T-cell (primary cell): ENCODE results near the gene VSTM2B. TPM values are rescaled to one million over a fixed set of nuclear protein-coding genes. Genes with fewer than 3 reads are reported as not detected.

ENCODE experiments used
- ATAC-seq, 4 experiments: fragments of 200-7000 bp in 3 of 4; fragments of 150-1000 bp in 1 of 4; cut with Tn5 transposase; replicated peaks in 1 of 4; 1 replicate in 3 of 4; 2 replicates in 1 of 4; pipeline ENCODE4 v1.10.0; 2021; ENCODE audit warnings: moderate library complexity in 3 of 4, mild to moderate bottlenecking in 2 of 4, moderate number of reproducible peaks in 1 of 4
- CTCF ChIA-PET, 2 donors: fragments of 300-600 bp; sonication (Branson Sonifier 250); formaldehyde crosslinking; loops; one replicate each; lab custom pipeline; 2022; ENCODE audit warnings: antibody characterized with exemption in 2 of 2; lab: Charles Lee
- POLR2A ChIA-PET, 2 donors: fragments of 300-600 bp; sonication (Branson Sonifier 250); formaldehyde crosslinking; loops; one replicate each; lab custom pipeline; 2022; ENCODE audit warnings: antibody characterized with exemption in 2 of 2; lab: Charles Lee
- DNase-seq, 35 experiments: peaks; one replicate each; pipeline versions ENCODE4 v3.0.0 to v3.0.0-alpha.2; 2013 to 2023
- H3K27ac ChIP-seq: one replicate; pipeline ENCODE4 v1.5.1; 2013; ENCODE audit warnings: low read length
- H3K27me3 ChIP-seq, 2 experiments: replicated peaks in 1 of 2; 1 replicate in 1 of 2; 2 replicates in 1 of 2; pipeline versions ENCODE4 v1.6.1 to v1.7.0; 2013; ENCODE audit warnings: low read length in 1 of 2, mixed read lengths in 1 of 2; ENCODE audit not compliant: control insufficient read depth in 2 of 2, insufficient read depth in 2 of 2; ENCODE audit errors: extremely low read depth in 1 of 2
- H3K36me3 ChIP-seq, 2 donors: 1 replicate in 1 of 2; 2 replicates in 1 of 2; pipeline versions ENCODE4 v1.6.1 to v1.7.0; 2013; ENCODE audit warnings: low read length in 1 of 2; ENCODE audit not compliant: control insufficient read depth in 2 of 2, insufficient read depth in 1 of 2; ENCODE audit errors: extremely low read depth in 1 of 2
- H3K4me1 ChIP-seq, 2 experiments: 1 replicate in 1 of 2; 2 replicates in 1 of 2; pipeline versions ENCODE4 v1.6.1 to v1.7.0; 2013; ENCODE audit warnings: low read length in 2 of 2, mixed read lengths in 1 of 2; ENCODE audit not compliant: insufficient read depth in 2 of 2, control insufficient read depth in 1 of 2; ENCODE audit errors: extremely low read depth in 1 of 2
- H3K4me3 ChIP-seq, 2 donors: 1 replicate in 1 of 2; 2 replicates in 1 of 2; pipeline versions ENCODE4 v1.5.1 to v1.7.0; 2013; ENCODE audit warnings: mild to moderate bottlenecking in 2 of 2, low read length in 1 of 2, moderate library complexity in 1 of 2; ENCODE audit not compliant: control insufficient read depth in 1 of 2; ENCODE audit errors: extremely low read depth in 1 of 2
- H3K9me3 ChIP-seq: 2 replicates; pipeline ENCODE4 v1.7.0; 2013
- H3K27ac Mint-ChIP-seq, 2 donors: one replicate each; pipeline ENCODE4 v1.8.0; 2020 to 2021; ENCODE audit warnings: mild to moderate bottlenecking in 2 of 2, mixed read lengths in 2 of 2
- H3K27me3 Mint-ChIP-seq, 2 donors: one replicate each; pipeline ENCODE4 v1.8.0; 2021 to 2022; ENCODE audit warnings: mixed read lengths in 2 of 2
- H3K36me3 Mint-ChIP-seq: one replicate; pipeline ENCODE4 v1.8.0; 2021; ENCODE audit warnings: mixed read lengths
- H3K4me1 Mint-ChIP-seq, 3 donors: one replicate each; pipeline ENCODE4 v1.8.0; 2020 to 2022; ENCODE audit warnings: mixed read lengths in 3 of 3, mild to moderate bottlenecking in 1 of 3
- H3K4me3 Mint-ChIP-seq, 3 donors: one replicate each; pipeline ENCODE4 v1.8.0; 2020 to 2022; ENCODE audit warnings: mild to moderate bottlenecking in 3 of 3, mixed read lengths in 3 of 3, moderate library complexity in 3 of 3
- H3K9me3 Mint-ChIP-seq, 3 donors: one replicate each; pipeline ENCODE4 v1.8.0; 2020 to 2022; ENCODE audit warnings: mixed read lengths in 3 of 3
- WGBS: methylation state at CpG from one replicate; pipeline ENCODE4 v1.1.5; 2013; ENCODE audit warnings: missing lambda C conversion rate; ENCODE audit not compliant: insufficient coverage; 5-methylcytosine and 5-hydroxymethylcytosine counted together
- total RNA-seq, 35 experiments: library from RNA in 6 of 35; stranded (reverse) in 6 of 35; fragments of 120-200 nt in 1 of 35; gene quantifications; one replicate each; pipeline versions ENCODE4 v1.2.1 to v1.2.4 and lab custom pipeline; 2013 to 2026

Gene VSTM2B
- total RNA-seq, 5 donors from 2014 or later (not counting 1 experiment from before 2014, with no cell fraction given): not detected

DNA sequence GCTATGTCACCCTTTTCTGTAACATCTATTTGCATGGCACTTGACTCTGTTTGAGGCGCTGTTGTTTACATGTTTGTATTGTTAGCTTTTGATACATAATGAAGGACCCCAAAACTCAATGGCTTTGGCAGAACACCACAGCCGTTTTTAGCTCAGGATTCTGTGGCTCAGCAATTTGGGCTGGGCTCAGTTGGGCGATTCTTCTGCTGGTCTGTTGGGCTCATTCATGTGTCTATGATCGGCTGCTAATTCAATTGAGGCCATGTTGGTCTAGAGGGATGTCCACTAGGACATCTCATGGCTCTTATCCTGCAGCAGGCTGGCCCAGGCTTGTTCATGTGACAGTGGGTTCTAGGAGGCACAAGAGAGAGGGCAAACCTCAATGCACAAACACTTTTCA lies 33.9 kb downstream of the VSTM2B start:
- Histone ChIP-seq H3K36me3 (no peaks in the 10 kb centered on the region), H3K4me1 (no peaks in the 10 kb centered on the region), H3K27me3 (peaks cover 0 to 32% of the 10 kb centered on the region in 2 experiments), H3K9me3 (no peaks in the 10 kb centered on the region), H3K4me3 (no peak overlapping the region), H3K27ac (no peak overlapping the region)
- WGBS: 72% methylated on average over 3 of the region's 4 CpGs
- ATAC-seq: no peak
- Mint-ChIP-seq H3K4me1 (no peaks in the 10 kb centered on the region), H3K27ac (no peak overlapping the region), H3K9me3 (peaks cover 9 to 24% (median 20%) of the 10 kb centered on the region in 3 donors), H3K27me3 (peaks cover 23 to 40% of the 10 kb centered on the region in 2 donors), H3K36me3 (peaks cover 3% of the 10 kb centered on the region), H3K4me3 (no peak overlapping the region)
- POLR2A ChIA-PET: no interaction called here
- DNase-seq: no peak
- CTCF ChIA-PET: no interaction called here

GRCh38 chr19:29560313-29561075 lies 34.7 kb downstream of the VSTM2B start:
- H3K36me3 ChIP-seq: no peaks in the 10 kb centered on the region
- no peak for ATAC-seq
- no peak overlapping the region for H3K4me3 ChIP-seq
- ChIA-PET CTCF (no interaction called here), POLR2A (no interaction called here)
- no peaks in the 10 kb centered on the region for H3K4me1 ChIP-seq
- H3K9me3 ChIP-seq: no peaks in the 10 kb centered on the region
- H3K27me3 ChIP-seq: peaks cover 0 to 39% of the 10 kb centered on the region in 2 experiments
- H3K9me3 Mint-ChIP-seq: peaks cover 9 to 16% (median 13%) of the 10 kb centered on the region in 3 donors
- H3K4me1 Mint-ChIP-seq: no peaks in the 10 kb centered on the region
- H3K36me3 Mint-ChIP-seq: no peaks in the 10 kb centered on the region
- no peak for DNase-seq
- peaks cover 29 to 40% of the 10 kb centered on the region in 2 donors for H3K27me3 Mint-ChIP-seq
- H3K4me3 Mint-ChIP-seq: no peak overlapping the region
- WGBS: 96% methylated on average over 4 of the region's 6 CpGs
- no peak overlapping the region for H3K27ac ChIP-seq
- no peak overlapping the region for H3K27ac Mint-ChIP-seq

DNA sequence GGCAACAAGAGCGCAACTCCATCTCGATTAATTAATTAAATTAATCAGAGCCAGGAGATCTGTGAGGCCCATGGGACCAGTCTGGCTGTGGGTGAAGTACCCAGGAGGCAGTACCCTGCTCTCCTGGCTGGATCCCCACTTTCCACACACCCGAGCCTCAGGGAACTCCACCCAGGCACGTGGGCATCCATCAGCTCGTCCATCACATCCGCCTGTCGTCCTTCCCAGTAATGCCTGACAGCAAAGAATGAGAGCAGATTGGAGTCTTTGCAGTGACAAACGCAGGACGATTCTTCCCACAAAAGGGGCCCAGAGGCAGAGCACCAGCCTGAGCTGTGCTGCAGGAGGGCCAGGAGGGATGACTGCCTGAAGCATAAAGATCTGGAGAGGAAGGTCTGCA lies 35.8 kb downstream of the VSTM2B start:
- ATAC-seq (no peak), DNase-seq (no peak)
- no peaks in the 10 kb centered on the region for H3K36me3 ChIP-seq
- WGBS: 79% methylated on average over 7 of the region's 9 CpGs
- no peaks in the 10 kb centered on the region for H3K36me3 Mint-ChIP-seq
- no peak overlapping the region for H3K4me3 ChIP-seq
- H3K9me3 ChIP-seq: no peaks in the 10 kb centered on the region
- no peak overlapping the region for H3K4me3 Mint-ChIP-seq
- POLR2A ChIA-PET: no interaction called here
- H3K4me1 ChIP-seq: no peaks in the 10 kb centered on the region
- CTCF ChIA-PET: no interaction called here
- peaks cover 37 to 40% of the 10 kb centered on the region in 2 donors for H3K27me3 Mint-ChIP-seq
- H3K4me1 Mint-ChIP-seq: no peaks in the 10 kb centered on the region
- no peak overlapping the region for H3K27ac Mint-ChIP-seq
- no peak overlapping the region for H3K27ac ChIP-seq
- peaks cover 0 to 50% of the 10 kb centered on the region in 2 experiments for H3K27me3 ChIP-seq
- peaks cover 5 to 14% (median 13%) of the 10 kb centered on the region in 3 donors for H3K9me3 Mint-ChIP-seq

DNA sequence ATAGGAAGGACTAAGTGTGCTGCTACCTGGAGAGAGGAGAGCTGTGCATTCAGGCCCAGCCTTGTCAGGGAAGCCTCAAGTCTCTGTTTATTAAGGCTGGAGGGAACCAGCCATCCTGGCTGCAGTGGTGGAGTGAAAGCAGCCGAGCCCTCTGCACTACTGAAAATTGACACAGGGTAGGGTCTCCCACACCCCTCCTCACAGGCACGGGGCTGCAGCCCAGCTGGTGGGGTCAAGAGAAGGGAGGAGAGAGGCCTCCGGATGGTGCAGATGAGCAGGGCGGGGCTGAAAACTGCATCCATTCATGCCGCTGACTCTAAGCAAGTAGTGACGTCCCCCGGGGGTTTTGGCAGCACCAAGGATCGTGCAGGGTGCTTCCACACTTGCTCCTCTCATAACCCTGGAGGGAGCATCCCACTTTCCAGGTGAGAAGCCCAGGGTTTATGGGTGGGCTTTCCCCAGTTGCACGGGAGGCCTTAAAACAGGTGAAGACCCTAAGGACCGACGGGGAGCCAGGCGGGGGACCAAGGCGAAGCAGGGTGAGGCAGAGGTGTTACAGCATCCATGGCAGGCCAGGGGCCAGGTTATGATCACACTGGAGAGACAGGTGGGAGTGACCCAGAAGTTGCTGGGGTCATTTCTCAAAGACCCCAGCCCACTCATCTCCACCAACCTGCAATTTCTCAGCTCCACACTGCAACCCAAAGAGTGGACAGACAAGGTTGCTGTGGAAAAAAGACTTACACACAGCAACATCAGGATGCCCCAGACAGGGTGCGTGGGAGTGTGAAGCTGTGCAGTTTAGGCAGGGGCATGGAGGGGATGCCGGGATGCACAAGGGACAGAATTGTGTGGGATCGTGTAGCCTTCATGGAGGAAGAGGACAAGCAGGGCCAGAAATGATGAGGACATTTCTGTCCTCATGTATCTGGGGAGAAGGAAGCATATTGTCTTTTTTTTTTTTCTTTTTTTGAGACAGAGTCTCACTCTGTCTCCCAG lies 36.8 kb downstream of the VSTM2B start:
- H3K27ac Mint-ChIP-seq: no peak overlapping the region
- no peaks in the 10 kb centered on the region for H3K36me3 Mint-ChIP-seq
- no peaks in the 10 kb centered on the region for H3K4me1 ChIP-seq
- ChIA-PET CTCF (no interaction called here), POLR2A (no interaction called here)
- H3K4me3 ChIP-seq: no peak overlapping the region
- H3K4me3 Mint-ChIP-seq: no peak overlapping the region
- H3K9me3 ChIP-seq: no peaks in the 10 kb centered on the region
- H3K4me1 Mint-ChIP-seq: no peaks in the 10 kb centered on the region
- 79% methylated on average over 9 of the region's 16 CpGs for WGBS
- H3K36me3 ChIP-seq: no peaks in the 10 kb centered on the region
- no peak overlapping the region for H3K27ac ChIP-seq
- peaks cover 41 to 47% of the 10 kb centered on the region in 2 donors for H3K27me3 Mint-ChIP-seq
- no peak for ATAC-seq
- DNase-seq: no peak
- peaks cover 0 to 60% of the 10 kb centered on the region in 2 experiments for H3K27me3 ChIP-seq
- H3K9me3 Mint-ChIP-seq: peaks cover 4 to 14% (median 13%) of the 10 kb centered on the region in 3 donors

DNA sequence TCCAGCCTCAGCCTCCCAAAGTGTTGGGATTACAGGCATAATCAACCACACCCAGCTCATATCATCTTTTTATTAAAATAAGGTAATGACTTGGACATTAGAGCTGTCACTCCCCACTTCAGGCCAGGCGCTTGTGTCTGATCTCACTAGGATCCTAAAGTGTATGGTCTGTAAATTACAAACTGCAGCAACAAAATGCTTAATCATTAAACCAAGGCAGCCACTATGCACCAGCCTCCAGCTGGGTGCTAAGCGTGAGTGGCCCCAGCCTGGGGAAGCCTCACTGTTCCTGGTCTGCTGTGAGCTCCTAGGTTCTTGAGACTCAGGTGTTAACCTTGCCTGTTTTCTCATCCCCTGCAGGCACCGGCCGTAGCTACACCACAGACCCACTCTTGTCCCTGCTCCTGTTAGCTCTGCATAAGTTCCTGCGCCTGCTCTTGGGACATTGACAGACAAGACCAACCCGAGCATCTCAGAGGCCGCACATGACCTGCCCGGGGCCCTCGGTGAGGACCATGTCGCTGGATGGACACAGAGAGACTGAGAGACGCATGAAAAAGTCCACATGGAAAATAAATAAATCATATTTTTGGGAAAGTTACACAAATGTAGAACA lies 37.8 kb downstream of the VSTM2B start:
- Histone ChIP-seq H3K36me3 (no peaks in the 10 kb centered on the region), H3K9me3 (no peaks in the 10 kb centered on the region), H3K4me3 (no peak overlapping the region), H3K27me3 (peaks cover 0 to 70% of the 10 kb centered on the region in 2 experiments), H3K27ac (no peak overlapping the region), H3K4me1 (no peaks in the 10 kb centered on the region)
- 67% methylated on average over 5 of the region's 11 CpGs for WGBS
- POLR2A ChIA-PET: no interaction called here
- peaks cover 0 to 5% (median 5%) of the 10 kb centered on the region in 3 donors for H3K9me3 Mint-ChIP-seq
- peaks cover 43 to 45% of the 10 kb centered on the region in 2 donors for H3K27me3 Mint-ChIP-seq
- CTCF ChIA-PET: no interaction called here
- ATAC-seq: no peak
- no peaks in the 10 kb centered on the region for H3K4me1 Mint-ChIP-seq
- no peak overlapping the region for H3K27ac Mint-ChIP-seq
- no peak overlapping the region for H3K4me3 Mint-ChIP-seq
- H3K36me3 Mint-ChIP-seq: no peaks in the 10 kb centered on the region
- no peak for DNase-seq

DNA sequence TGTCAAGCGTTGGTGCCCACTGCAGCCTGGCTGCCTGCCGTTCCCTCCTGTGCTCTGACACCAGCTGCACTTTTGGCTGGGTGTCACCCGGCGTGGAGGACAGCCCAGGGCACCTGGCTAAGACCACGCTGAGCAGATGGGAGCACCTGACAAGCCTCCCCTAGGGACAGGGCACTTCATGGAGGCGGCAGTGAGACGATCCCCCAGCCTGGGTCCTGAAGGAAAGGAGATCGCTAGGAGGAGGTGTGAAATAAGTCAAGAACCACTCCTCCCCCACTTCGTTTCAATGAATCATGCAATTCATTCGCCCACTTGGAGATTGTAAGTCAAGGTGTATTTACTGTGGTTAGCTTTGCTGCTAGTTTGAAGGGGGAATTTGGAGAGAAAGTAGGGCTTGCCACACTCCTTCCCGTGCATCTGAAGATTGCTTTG lies 38.8 kb downstream of the VSTM2B start:
- peaks cover 43 to 51% of the 10 kb centered on the region in 2 donors for H3K27me3 Mint-ChIP-seq
- ATAC-seq (no peak), DNase-seq (no peak)
- no peaks in the 10 kb centered on the region for H3K36me3 Mint-ChIP-seq
- no peaks in the 10 kb centered on the region for H3K9me3 ChIP-seq
- POLR2A ChIA-PET: no interaction called here
- H3K4me1 Mint-ChIP-seq: no peaks in the 10 kb centered on the region
- H3K4me1 ChIP-seq: no peaks in the 10 kb centered on the region
- H3K4me3 Mint-ChIP-seq: no peak overlapping the region
- 43% methylated on average over 5 of the region's 11 CpGs for WGBS
- no peak overlapping the region for H3K27ac ChIP-seq
- CTCF ChIA-PET: no interaction called here
- H3K9me3 Mint-ChIP-seq: peaks cover 0 to 5% (median 0%) of the 10 kb centered on the region in 3 donors
- no peak overlapping the region for H3K4me3 ChIP-seq
- no peak overlapping the region for H3K27ac Mint-ChIP-seq
- H3K36me3 ChIP-seq: no peaks in the 10 kb centered on the region
- H3K27me3 ChIP-seq: peaks cover 0 to 70% of the 10 kb centered on the region in 2 experiments
